WERI-Rb-1 (cell line): ENCODE results near the gene VSIR.

Source experiments
- DNase-seq: peaks from one replicate; pipeline ENCODE4 v3.0.0-alpha.2; 2020
- H3K27ac ChIP-seq: fragments of 250-450 bp; sonication (Bioruptor Pico); 2 replicates; pipeline ENCODE4 v1.5.1; 2020; ENCODE audit warnings: mild to moderate bottlenecking, moderate library complexity
- H3K27me3 ChIP-seq: fragments of 250-450 bp; sonication (Bioruptor Pico); 2 replicates; pipeline ENCODE4 v1.5.1; 2021; ENCODE audit warnings: mild to moderate bottlenecking, low read depth, moderate library complexity; ENCODE audit not compliant: insufficient read depth, severe bottlenecking
- H3K36me3 ChIP-seq: fragments of 250-450 bp; sonication (Bioruptor Pico); 2 replicates; pipeline ENCODE4 v1.5.1; 2020; ENCODE audit warnings: mild to moderate bottlenecking, moderate library complexity
- H3K4me3 ChIP-seq: 2 replicates; pipeline ENCODE4 v1.5.1; 2011; ENCODE audit warnings: low read depth, mild to moderate bottlenecking, control low read depth, low read length
- H3K9me3 ChIP-seq: fragments of 250-450 bp; sonication (Bioruptor Pico); 2 replicates; pipeline ENCODE4 v1.5.1; 2021; ENCODE audit warnings: mild to moderate bottlenecking, moderate library complexity; ENCODE audit not compliant: severe bottlenecking
- CTCF ChIP-seq: IDR thresholded peaks from 2 replicates; pipeline ENCODE4 v1.5.1; 2011; ENCODE audit warnings: low read depth, mild to moderate bottlenecking, control low read depth, inconsistent platforms, low read length

VSIR gene

GRCh38 chr10:71802715-71803488, 29.6 kb upstream of the VSIR start:
- Histone ChIP-seq H3K9me3 (no peaks in the 10 kb centered on the region), H3K27me3 (no peaks in the 10 kb centered on the region), H3K36me3 (peaks cover 35% of the 10 kb centered on the region), H3K27ac (no peak overlapping the region), H3K4me3 (no peak overlapping the region)
- no peak for TF ChIP-seq CTCF
- DNase-seq: no peak

- no peak for DNase-seq
- Histone ChIP-seq H3K27ac (no peak overlapping the region), H3K36me3 (peaks cover 31% of the 10 kb centered on the region), H3K27me3 (no peaks in the 10 kb centered on the region), H3K4me3 (no peak overlapping the region), H3K9me3 (no peaks in the 10 kb centered on the region)
- no peak for TF ChIP-seq CTCF
Observed at GRCh38 chr10:71802235-71802634, 28.9 kb upstream of the VSIR start.

- DNase-seq: no peak
Observed at GRCh38 chr10:71801361-71801760, 28.0 kb upstream of the VSIR start.

GRCh38 chr10:71799608-71800453, 26.5 kb upstream of the VSIR start:
- Histone ChIP-seq H3K27me3 (no peaks in the 10 kb centered on the region), H3K4me3 (no peak overlapping the region), H3K36me3 (peaks cover 22% of the 10 kb centered on the region), H3K27ac (no peak overlapping the region), H3K9me3 (no peaks in the 10 kb centered on the region)
- TF ChIP-seq CTCF: no peak
- DNase-seq: no peak

More at GRCh38 chr10:71801361-71801760, 28.0 kb upstream of the VSIR start:
- Histone ChIP-seq H3K4me3 (no peak overlapping the region), H3K27me3 (no peaks in the 10 kb centered on the region), H3K36me3 (peaks cover 25% of the 10 kb centered on the region), H3K9me3 (no peaks in the 10 kb centered on the region), H3K27ac (no peak overlapping the region)
- TF ChIP-seq CTCF: no peak

- DNase-seq: no peak
- no peak overlapping the region for H3K4me3 ChIP-seq
- no peaks in the 10 kb centered on the region for H3K27me3 ChIP-seq
- H3K9me3 ChIP-seq: no peaks in the 10 kb centered on the region
- H3K27ac ChIP-seq: no peak overlapping the region
- H3K36me3 ChIP-seq: peaks cover 28% of the 10 kb centered on the region
- TF ChIP-seq CTCF: no peak
Observed at GRCh38 chr10:71799112-71799511, 25.8 kb upstream of the VSIR start.
